Ovary (tissue), 9 donors: ENCODE results near the gene ANKDD1B. TPM values are rescaled to one million over a fixed set of nuclear protein-coding genes. Genes with fewer than 3 reads are reported as not detected.

Experiments
- DNase-seq, 5 donors: peaks; one replicate each; pipeline ENCODE4 v3.0.0-alpha.2; 2019 to 2020
- H3K27ac ChIP-seq, 2 donors: fragments of 200-600 bp; one replicate each; pipeline versions ENCODE4 v1.5.1 to v1.8.0; 2019 to 2022
- H3K27me3 ChIP-seq: fragments of 200-600 bp; one replicate; pipeline ENCODE4 v1.8.0; 2022
- H3K36me3 ChIP-seq: fragments of 200-600 bp; sonication (generic); one replicate; pipeline ENCODE4 v1.5.1; 2019
- H3K4me1 ChIP-seq: one replicate; pipeline ENCODE4 v1.8.1; 2013; ENCODE audit warnings: mild to moderate bottlenecking, moderate library complexity; ENCODE audit not compliant: insufficient read depth
- H3K4me3 ChIP-seq: fragments of 200-600 bp; sonication (generic); one replicate; pipeline ENCODE4 v1.5.1; 2017
- H3K9me3 ChIP-seq, 2 donors: fragments of 200-600 bp in 1 of 2; sonication (generic) in 1 of 2; one replicate each; pipeline versions ENCODE4 v1.5.1 to v1.8.1; 2013 to 2019; ENCODE audit warnings: mild to moderate bottlenecking in 1 of 2, moderate library complexity in 1 of 2
- CTCF ChIP-seq, 3 donors: fragments of 450-650 bp in 2 of 3; fragments of 200-600 bp in 1 of 3; IDR thresholded peaks; one replicate each; pipeline versions ENCODE4 v1.5.1 to v1.8.0; 2016 to 2022; ENCODE audit warnings: antibody characterized with exemption in 3 of 3, mild to moderate bottlenecking in 1 of 3
- EP300 ChIP-seq: sonication (generic); formaldehyde crosslinking; IDR thresholded peaks from one replicate; pipeline ENCODE4 v1.6.1; 2017; ENCODE audit warnings: antibody characterized with exemption
- POLR2A ChIP-seq: fragments of 450-650 bp; IDR thresholded peaks from one replicate; pipeline ENCODE4 v1.6.1; 2017; ENCODE audit warnings: antibody characterized with exemption, mild to moderate bottlenecking, moderate library complexity
- WGBS, 3 donors: extraction: QIAGEN DNeasy Blood & Tissue Kit in 1 of 3; methylation state at CpG; one replicate each; pipeline versions ENCODE4 v1.1.5 to v1.1.7; 2013 to 2017; 5-methylcytosine and 5-hydroxymethylcytosine counted together
- intact Hi-C, 4 donors: fragments of 100-400 bp; cut with DNase I; formaldehyde crosslinking; loops; one replicate each; pipeline versions ENCODE4 v1.11.0 to v1.15.1; 2022 to 2023
- polyA plus RNA-seq, 2 donors: library from polyadenylated mRNA; stranded (reverse); fragments of 200-250 nt in 1 of 2; fragments of 350-450 nt in 1 of 2; fragmentation: Illumina TruSeq in 1 of 2; extraction: RNeasy Lipid Tissue Mini Kit (QIAGEN cat#74804) in 1 of 2; gene quantifications; one replicate each; pipeline ENCODE4 v1.2.3, GENCODE V29; 2013 to 2014
- total RNA-seq, 7 donors: library from RNA; depleted of rRNA in 2 of 7; stranded (reverse); fragments of >200 nt in 2 of 7; fragmentation: NEBNext Ultra II Directional in 3 of 7; extraction: Animal tissue kit (Norgen Biotek cat#: 25700) in 3 of 7; gene quantifications; one replicate each; pipeline versions ENCODE4 v1.1.0 to v1.2.4, GENCODE V29; 2016 to 2023
- donor health status: DM: no; HTN: no; CAD: no; lungs with moderate emphysema.
- donor health status: DM: no; HTN: no; CAD: no.
- donor health status: Bipolar disorder and iron deficiency.
- donor health status: DM: yes; HTN: yes; CAD: no.
- donor health status: DM: no; HTN: no; CAD: no.
- donor health status: DM: yes; HTN: yes; CAD: no.

Gene ANKDD1B
- total and polyA plus RNA-seq, 9 donors = 0.34 to 6.8 (median 0.79) TPM; not detected in 2

GRCh38 chr5:75662061-75662460 is 50.8 kb downstream of the ANKDD1B start:
- Histone ChIP-seq H3K27ac (no peak overlapping the region), H3K27me3 (no peaks in the 10 kb centered on the region), H3K36me3 (no peaks in the 10 kb centered on the region), H3K9me3 (no peaks in the 10 kb centered on the region), H3K4me1 (no peaks in the 10 kb centered on the region), H3K4me3 (no peak overlapping the region)
- WGBS, 3 donors = 94 to 99% (median 99%) methylated on average over 2 of the region's 2 CpGs
- DNase-seq = no peak
- intact Hi-C loops = loop anchor here in 1 of 4 donors (10.0 kb wide), 1 partner anchor 437 kb away; no protein-coding TSS in a partner anchor
- no peak for TF ChIP-seq CTCF (IDR thresholded peaks at IDR 0.05)
- TF ChIP-seq POLR2A = no peak
- no peak for TF ChIP-seq EP300

- Histone ChIP-seq H3K27me3 (no peaks in the 10 kb centered on the region), H3K4me3 (no peak overlapping the region), H3K27ac (no peak overlapping the region), H3K36me3 (no peaks in the 10 kb centered on the region), H3K9me3 (no peaks in the 10 kb centered on the region), H3K4me1 (no peaks in the 10 kb centered on the region)
- intact Hi-C loops = loop anchor here in 1 of 4 donors (10.0 kb wide), 1 partner anchor 439 kb away; no protein-coding TSS in a partner anchor
- 87 to 88% (median 88%) methylated on average over 12 of the region's 12 CpGs for WGBS, 3 donors
- DNase-seq = no peak
- no peak for TF ChIP-seq CTCF (IDR thresholded peaks at IDR 0.05)
- no peak for TF ChIP-seq EP300
- no peak for TF ChIP-seq POLR2A
Observed at GRCh38 chr5:75663579-75664284, 52.5 kb downstream of the ANKDD1B start.

GRCh38 chr5:75664979-75665378 is 53.7 kb downstream of the ANKDD1B start:
- TF ChIP-seq EP300 = no peak
- no peak for TF ChIP-seq POLR2A
- TF ChIP-seq CTCF (IDR thresholded peaks at IDR 0.05) = no peak
- no peak for DNase-seq
- Histone ChIP-seq H3K9me3 (no peaks in the 10 kb centered on the region), H3K27me3 (no peaks in the 10 kb centered on the region), H3K4me1 (no peaks in the 10 kb centered on the region), H3K27ac (no peak overlapping the region), H3K36me3 (no peaks in the 10 kb centered on the region), H3K4me3 (no peak overlapping the region)
- 94 to 100% (median 98%) methylated on average over 2 of the region's 2 CpGs for WGBS, 3 donors
- intact Hi-C loops = loop anchor here in 1 of 4 donors (10.0 kb wide), 1 partner anchor 440 kb away; no protein-coding TSS in a partner anchor

- H3K4me1 ChIP-seq = no peaks in the 10 kb centered on the region
- WGBS, 3 donors = 73 to 93% (median 90%) methylated on average over 6 of the region's 6 CpGs
- no peak overlapping the region for H3K4me3 ChIP-seq
- intact Hi-C loops = loop anchor here in 1 of 4 donors (10.0 kb wide), 1 partner anchor 442 kb away; no protein-coding TSS in a partner anchor
- H3K27ac ChIP-seq = no peak overlapping the region
- TF ChIP-seq CTCF (IDR thresholded peaks at IDR 0.05) (no peak), POLR2A (no peak), EP300 (no peak)
- no peak for DNase-seq
- no peaks in the 10 kb centered on the region for H3K36me3 ChIP-seq
- H3K9me3 ChIP-seq = no peaks in the 10 kb centered on the region
- H3K27me3 ChIP-seq = no peaks in the 10 kb centered on the region
Observed at GRCh38 chr5:75666801-75667200, 55.5 kb downstream of the ANKDD1B start.
